Left colon (tissue), 2 donors: ENCODE data around the gene EVA1C. TPM values are rescaled to one million over a fixed set of nuclear protein-coding genes. Genes with fewer than 3 reads are reported as not detected.
"Not testable (repeated sequence)": the region's sequence is repeated elsewhere in the genome, so short reads cannot be mapped to it uniquely, and the experiment has no call there.

Experiments
- ATAC-seq: fragments of 200-7000 bp; cut with Tn5 transposase; one replicate; pipeline ENCODE4 v1.9.1; 2020; ENCODE audit warnings: mild to moderate bottlenecking, moderate library complexity
- DNase-seq, 2 donors: peaks; one replicate each; pipeline ENCODE4 v3.0.0-alpha.2; 2020
- intact Hi-C, 2 donors: fragments of 100-400 bp; cut with DNase I in 1 of 2; cut with micrococcal nuclease in 1 of 2; formaldehyde crosslinking; loops; one replicate each; pipeline versions ENCODE4 v1.11.2 to v1.14.0; 2022; cut with DNase I, micrococcal nuclease
- long read RNA-seq: library from polyadenylated mRNA; unstranded; transcript quantifications from one replicate; pipeline ENCODE4 v2.0.0, GENCODE V29; 2021
- total RNA-seq, 2 donors: library from RNA; stranded (reverse); fragmentation: NEBNext Ultra II Directional; extraction: Animal tissue kit (Norgen Biotek cat#: 25700); gene quantifications; one replicate each; pipeline ENCODE4 v1.2.1, GENCODE V29; 2021
- donor health status: DM: no; HTN: no; CAD: no.
- donor health status: DM: yes; HTN: yes; CAD: no.

Gene EVA1C, protein sequence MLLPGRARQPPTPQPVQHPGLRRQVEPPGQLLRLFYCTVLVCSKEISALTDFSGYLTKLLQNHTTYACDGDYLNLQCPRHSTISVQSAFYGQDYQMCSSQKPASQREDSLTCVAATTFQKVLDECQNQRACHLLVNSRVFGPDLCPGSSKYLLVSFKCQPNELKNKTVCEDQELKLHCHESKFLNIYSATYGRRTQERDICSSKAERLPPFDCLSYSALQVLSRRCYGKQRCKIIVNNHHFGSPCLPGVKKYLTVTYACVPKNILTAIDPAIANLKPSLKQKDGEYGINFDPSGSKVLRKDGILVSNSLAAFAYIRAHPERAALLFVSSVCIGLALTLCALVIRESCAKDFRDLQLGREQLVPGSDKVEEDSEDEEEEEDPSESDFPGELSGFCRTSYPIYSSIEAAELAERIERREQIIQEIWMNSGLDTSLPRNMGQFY
- total RNA-seq = 10 to 100 TPM; 10.3 to 24.5 TPM
- long read RNA-seq, transcript EVA1C-201 (8 exons, 1,998 nt) = major isoform, 28 of 60 reads
- long read RNA-seq, transcript EVA1C-202 (8 exons, 1,668 nt) = minor isoform, 7 of 60 reads
- long read RNA-seq, partial matches to known transcripts = 0 of 60 reads
- long read RNA-seq, other reads (novel, unspliced or antisense) = 24 of 60 reads

- peak; percentile 69 for ATAC-seq
- peak; percentile 59 to 77 for DNase-seq
- intact Hi-C loops = loop anchor here in 1 of 2 donors (10.0 kb wide), 2 partner anchors 52 to 152 kb away; no protein-coding TSS in a partner anchor
Measured at GRCh38 chr21:32412162-32413014, at the start of gene EVA1C. Gene EVA1C, plus strand, starts transcription at chr21:32412706. Its CDS starts 148 bp downstream, at chr21:32412854.

GRCh38 chr21:32364387-32364786, 48.1 kb upstream of the EVA1C start:
- intact Hi-C loops = no loop called here
- DNase-seq (peak; percentile 63 to 64), ATAC-seq (peak; percentile 96)

GRCh38 chr21:32364796-32365195, 47.7 kb upstream of the EVA1C start:
- peak; percentile 61 for ATAC-seq
- DNase-seq = no peak
- intact Hi-C loops = no loop called here

DNA sequence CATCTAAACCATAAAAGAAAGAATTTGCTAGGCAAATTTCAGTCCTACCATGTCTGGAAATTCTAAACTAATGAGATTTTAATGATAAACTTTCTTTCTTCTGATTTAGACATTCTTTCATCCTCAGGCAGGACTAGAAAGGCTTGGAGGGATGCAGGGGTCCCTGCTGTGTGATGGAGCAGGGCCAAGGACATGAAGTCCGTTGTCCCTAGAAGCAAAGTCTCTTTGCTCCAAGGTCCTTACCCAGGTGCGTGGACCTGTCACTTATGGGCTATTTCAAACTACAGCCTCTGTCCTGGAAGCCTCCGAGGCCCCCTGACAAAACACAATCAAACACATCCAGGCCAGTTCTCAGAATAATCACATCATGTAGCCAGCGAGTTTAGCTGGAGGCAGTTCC, 46.3 kb upstream of the EVA1C start:
- intact Hi-C loops = no loop called here
- ATAC-seq = no peak
- DNase-seq = no peak

- no peak for ATAC-seq
- no peak for DNase-seq
Measured at GRCh38 chr21:32367158-32367557, 45.3 kb upstream of the EVA1C start.

DNA sequence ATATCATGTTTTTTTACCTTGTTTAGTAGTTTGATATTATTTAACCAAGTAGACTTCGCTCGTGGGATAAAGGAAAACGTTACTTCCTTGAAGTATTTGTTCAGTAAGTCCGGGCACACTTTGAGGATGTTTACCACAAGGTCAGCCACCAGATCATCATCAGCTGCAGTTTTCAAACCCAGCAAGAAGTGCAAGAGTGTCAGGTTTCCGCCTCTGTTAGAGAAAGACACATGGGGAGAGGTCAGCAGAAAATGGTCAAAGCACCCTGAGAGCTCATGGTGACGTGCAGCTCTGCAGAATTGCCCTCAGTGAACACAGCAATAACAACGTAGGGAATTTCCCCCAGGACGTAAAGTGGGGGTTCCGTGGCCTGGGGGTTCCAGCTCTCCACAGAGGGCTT, 44.1 kb upstream of the EVA1C start:
- no peak for ATAC-seq
- DNase-seq = no peak
- intact Hi-C loops = no loop called here

More at GRCh38 chr21:32367158-32367557, 45.3 kb upstream of the EVA1C start:
- intact Hi-C loops = no loop called here

- ATAC-seq, DNase-seq, intact Hi-C loops: not testable (repeated sequence)
Measured at GRCh38 chr21:32368961-32369360, 43.5 kb upstream of the EVA1C start.

DNA sequence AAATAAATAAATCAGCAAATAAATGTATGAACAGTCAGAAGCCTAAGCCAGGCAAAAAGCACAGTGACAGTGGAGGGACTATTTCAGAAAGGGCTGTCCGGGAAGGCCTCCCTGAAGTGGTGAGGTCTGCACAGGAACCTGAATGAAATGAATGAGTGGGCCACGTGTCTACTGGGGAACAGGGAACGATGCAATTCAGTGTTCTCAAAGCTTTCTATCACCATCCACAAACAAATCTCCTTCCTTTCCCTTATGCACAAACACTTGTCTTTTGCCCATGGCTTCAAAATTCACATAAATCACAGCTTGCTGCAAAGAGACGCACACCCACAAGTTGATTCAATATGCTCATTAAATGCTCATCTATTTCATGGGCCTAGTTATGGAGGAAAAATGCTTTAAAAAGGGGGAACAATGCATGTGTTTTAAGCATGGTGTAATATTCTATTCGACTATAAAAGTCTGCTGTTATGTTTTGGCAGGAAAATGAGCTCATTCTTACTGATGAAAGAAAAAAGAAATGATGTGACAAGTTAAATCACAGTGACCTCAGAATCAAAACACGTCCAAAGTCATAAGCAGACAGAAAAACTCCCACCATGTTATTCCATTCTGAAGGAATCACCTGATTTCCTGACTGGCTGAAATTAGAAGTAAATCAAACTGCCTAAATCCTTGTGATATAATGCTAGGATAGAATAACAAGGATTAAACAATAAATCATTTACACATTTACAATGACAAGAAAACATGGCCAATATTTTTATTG, 41.3 kb upstream of the EVA1C start:
- ATAC-seq = no peak
- no peak for DNase-seq
- intact Hi-C loops = no loop called here

- intact Hi-C loops = no loop called here
- DNase-seq (no peak), ATAC-seq (no peak)
Measured at GRCh38 chr21:32371913-32372314, 40.6 kb upstream of the EVA1C start.

- ATAC-seq = no peak
Measured at GRCh38 chr21:32372755-32373154, 39.8 kb upstream of the EVA1C start.

GRCh38 chr21:32377506-32377905, 35.0 kb upstream of the EVA1C start:
- no peak for DNase-seq
- no peak for ATAC-seq
- intact Hi-C loops = no loop called here

More at GRCh38 chr21:32372755-32373154, 39.8 kb upstream of the EVA1C start:
- DNase-seq = no peak
- intact Hi-C loops = no loop called here

GRCh38 chr21:32377991-32378390, 34.5 kb upstream of the EVA1C start:
- DNase-seq (no peak), ATAC-seq (no peak)
- intact Hi-C loops = no loop called here

DNA sequence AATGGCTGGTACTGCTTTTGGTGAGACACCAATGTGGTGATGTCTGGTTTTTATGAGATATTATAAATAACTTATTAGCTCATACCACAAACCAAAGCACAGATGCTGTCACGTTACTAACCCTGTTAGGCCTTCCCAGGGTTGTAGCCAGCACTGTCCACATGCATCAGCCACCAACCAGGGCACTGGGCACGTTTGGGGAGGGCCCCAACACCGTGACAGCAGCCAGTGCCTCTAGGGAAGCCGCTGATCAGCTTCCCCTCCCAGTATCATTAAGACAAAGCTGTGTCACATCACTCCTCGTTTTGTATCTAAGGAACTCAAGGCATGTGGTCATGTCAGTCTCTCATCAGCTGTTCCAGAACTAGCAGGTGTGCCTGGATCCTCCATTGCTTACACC, 33.5 kb upstream of the EVA1C start:
- intact Hi-C loops = no loop called here
- no peak for DNase-seq

DNA sequence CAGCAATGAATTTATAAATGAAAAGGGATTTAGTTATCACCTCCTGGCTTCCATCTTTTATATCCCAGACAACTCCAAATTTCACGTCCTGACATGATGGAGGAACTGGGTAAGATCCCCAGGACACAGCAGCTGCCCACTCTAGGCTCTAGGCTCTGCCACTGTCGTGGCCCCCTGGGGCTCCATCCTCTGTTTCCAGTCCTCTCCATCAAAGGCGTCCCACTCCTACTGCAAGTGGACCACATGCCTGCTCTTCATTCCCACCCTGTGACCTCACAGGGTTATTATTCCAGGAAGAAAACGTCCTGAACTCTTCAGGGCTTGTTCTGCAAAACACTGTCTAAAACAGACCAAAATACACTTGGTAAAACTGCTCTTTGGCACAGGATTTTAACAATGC, 31.6 kb upstream of the EVA1C start:
- no peak for DNase-seq
- intact Hi-C loops = no loop called here
- ATAC-seq = no peak

More for the DNA sequence above, 33.5 kb upstream of the EVA1C start:
- no peak for ATAC-seq

- ATAC-seq (no peak), DNase-seq (no peak)
- intact Hi-C loops = no loop called here
Measured at GRCh38 chr21:32381571-32381970, 30.9 kb upstream of the EVA1C start.

DNA sequence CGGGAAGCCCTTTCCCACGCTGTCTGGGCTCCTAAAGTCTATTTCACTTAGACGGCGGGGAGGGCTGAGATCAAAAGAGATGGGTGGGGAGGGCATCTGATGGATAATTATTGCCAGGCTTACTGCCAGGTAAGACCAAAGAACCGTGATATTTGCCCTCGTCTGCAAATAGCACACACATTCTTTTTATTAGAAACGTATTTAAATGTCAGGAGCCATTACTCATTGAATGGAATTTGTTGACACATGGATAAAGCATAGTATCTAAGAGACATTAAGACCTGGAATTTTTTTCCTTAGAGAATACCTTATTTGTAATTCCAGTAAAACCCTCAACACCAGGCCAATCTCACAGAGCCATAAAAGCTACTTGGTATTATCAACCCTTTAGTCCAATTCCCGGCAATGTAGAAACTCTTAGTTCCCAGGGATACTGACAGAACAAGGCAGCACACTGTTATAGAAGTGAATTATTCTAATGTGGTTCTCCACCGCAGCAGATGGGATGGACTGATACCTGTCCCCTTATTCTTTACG, 30.3 kb upstream of the EVA1C start:
- DNase-seq = no peak
- intact Hi-C loops = no loop called here
- ATAC-seq = no peak

GRCh38 chr21:32383812-32384211, 28.7 kb upstream of the EVA1C start:
- intact Hi-C loops = no loop called here
- peak; percentile 59 for ATAC-seq
- no peak for DNase-seq

DNA sequence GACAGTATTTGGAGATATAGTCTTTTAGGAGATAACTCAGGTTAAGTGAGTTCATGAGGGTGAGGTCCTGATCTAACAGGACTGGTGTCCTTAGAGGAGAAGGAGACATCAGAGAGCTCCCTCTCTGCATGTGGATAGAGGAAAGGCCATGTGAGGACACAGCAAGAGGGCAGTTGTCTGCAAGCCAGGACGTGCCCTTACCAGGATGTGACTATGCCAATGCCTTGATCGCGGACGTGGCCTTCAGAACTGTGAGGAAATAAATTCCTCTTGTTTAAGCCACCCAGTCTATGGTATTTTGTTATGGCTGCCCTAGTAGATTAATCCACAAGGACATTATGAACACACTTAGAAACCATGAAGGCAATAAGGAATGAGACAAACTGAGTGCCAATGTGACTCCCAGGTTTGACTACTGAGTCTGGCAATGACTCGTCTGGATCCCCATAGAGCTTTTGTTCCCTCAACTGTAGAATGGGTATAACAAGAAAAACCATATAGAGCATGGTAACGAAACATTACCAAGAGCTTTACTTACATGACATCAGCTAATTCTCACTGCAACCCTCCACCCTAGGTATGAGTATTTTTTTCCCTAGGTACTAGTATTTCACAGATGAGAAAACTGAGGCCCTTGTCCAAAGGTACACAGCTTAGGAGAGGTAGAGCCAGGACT, 26.2 kb upstream of the EVA1C start:
- intact Hi-C loops = no loop called here
- ATAC-seq (peak; percentile 25), DNase-seq (no peak)
